Muscle of leg (tissue), 16 donors: Measurements from ENCODE around the gene E2F8. TPM values are rescaled to one million over a fixed set of nuclear protein-coding genes. Genes with fewer than 3 reads are reported as not detected.

Source experiments
- DNase-seq: peaks from one replicate; pipeline ENCODE4 v3.0.0; 2013
- H3K27ac ChIP-seq: one replicate; pipeline ENCODE4 v1.5.1; 2013; ENCODE audit warnings: mild to moderate bottlenecking, low read length, control low read depth
- H3K27me3 ChIP-seq: one replicate; pipeline ENCODE4 v1.6.1; 2013; ENCODE audit warnings: low read length; ENCODE audit not compliant: control insufficient read depth, insufficient read depth
- H3K36me3 ChIP-seq: one replicate; pipeline ENCODE4 v1.6.1; 2013; ENCODE audit warnings: low read length; ENCODE audit not compliant: control insufficient read depth, insufficient read depth
- H3K4me1 ChIP-seq: one replicate; pipeline ENCODE4 v1.6.1; 2013; ENCODE audit warnings: low read length; ENCODE audit not compliant: control insufficient read depth, insufficient read depth
- H3K4me3 ChIP-seq: one replicate; pipeline ENCODE4 v1.5.1; 2013; ENCODE audit warnings: low read length, control low read depth
- H3K9me3 ChIP-seq: replicated peaks from 2 replicates; pipeline ENCODE4 v1.6.1; 2013; ENCODE audit warnings: low read depth, low read length; ENCODE audit not compliant: control insufficient read depth
- WGBS: methylation state at CpG from one replicate; pipeline ENCODE4 v1.1.5; 2013; ENCODE audit warnings: missing lambda C conversion rate; ENCODE audit not compliant: insufficient coverage; 5-methylcytosine and 5-hydroxymethylcytosine counted together
- long read RNA-seq, 11 donors: transcript quantifications; one replicate each; lab custom pipeline, GENCODE V29; 2026
- polyA plus RNA-seq, 8 donors: library from polyadenylated mRNA; unstranded; fragments of 120-200 nt; gene quantifications; one replicate each; pipeline versions ENCODE4 v1.2.1 to v1.2.3, GENCODE V29; 2013; ENCODE audit warnings: inconsistent platforms in 1 of 8, low replicate concordance in 1 of 8; ENCODE audit not compliant: insufficient read length in 8 of 8, insufficient read depth in 1 of 8
- total RNA-seq: library from RNA; stranded (reverse); fragments of 120-200 nt; gene quantifications from one replicate; pipeline ENCODE4 v1.2.4, GENCODE V29; 2013

Gene E2F8
- 9.0 TPM for total RNA-seq
- polyA plus RNA-seq = 10 to 100 TPM; 15.9 to 26.5 (median 19.5) TPM
- long read RNA-seq, donor 1 = 0 reads
- long read RNA-seq, donor 2 = 0 reads
- long read RNA-seq, donor 3 = 0 reads
- long read RNA-seq, donor 4, partial matches to known transcripts = 0 of 2 reads
- long read RNA-seq, donor 4, other reads (novel, unspliced or antisense) = 0 of 2 reads
- long read RNA-seq, donor 5, partial matches to known transcripts = 0 of 2 reads
- long read RNA-seq, donor 5, other reads (novel, unspliced or antisense) = 0 of 2 reads
- long read RNA-seq, donor 6, partial matches to known transcripts = 0 of 2 reads
- long read RNA-seq, donor 6, other reads (novel, unspliced or antisense) = 0 of 2 reads
- long read RNA-seq, donor 7 = 0 reads
- long read RNA-seq, donor 8 = 0 reads
- long read RNA-seq, donor 9 = 0 reads
- long read RNA-seq, donor 10, partial matches to known transcripts = 0 of 2 reads
- long read RNA-seq, donor 10, other reads (novel, unspliced or antisense) = 0 of 2 reads
- long read RNA-seq, donor 11, partial matches to known transcripts = 0 of 1 reads
- long read RNA-seq, donor 11, other reads (novel, unspliced or antisense) = 0 of 1 reads

GRCh38 chr11:19240420-19241259, at the start of gene E2F8:
Gene E2F8 (minus strand): TSS chr11:19240945. CDS start chr11:19240121, 824 bp downstream.
- peak; percentile 98 for DNase-seq
- peaks cover 22% of the 10 kb centered on the region for H3K4me1 ChIP-seq
- WGBS = under 1% methylated on average over 43 of the region's 59 CpGs
- H3K4me3 ChIP-seq = peak within 1 kb of the TSS; percentile 70
- H3K36me3 ChIP-seq = peaks cover 6% of the 10 kb centered on the region
- peak within 1 kb of the TSS; percentile 63 for H3K27ac ChIP-seq
- no peaks in the 10 kb centered on the region for H3K9me3 ChIP-seq
- peaks cover 20% of the 10 kb centered on the region for H3K27me3 ChIP-seq

GRCh38 chr11:19290356-19290755, 49.6 kb upstream of the E2F8 start:
- Histone ChIP-seq H3K27ac (no peak overlapping the region), H3K4me1 (no peaks in the 10 kb centered on the region), H3K4me3 (no peak overlapping the region), H3K36me3 (no peaks in the 10 kb centered on the region), H3K9me3 (no peaks in the 10 kb centered on the region), H3K27me3 (no peaks in the 10 kb centered on the region)
- WGBS = 85% methylated on average over 2 of the region's 2 CpGs
- DNase-seq = no peak

- Histone ChIP-seq H3K9me3 (no peaks in the 10 kb centered on the region), H3K36me3 (no peaks in the 10 kb centered on the region), H3K27ac (no peak overlapping the region), H3K27me3 (no peaks in the 10 kb centered on the region), H3K4me3 (no peak overlapping the region), H3K4me1 (no peaks in the 10 kb centered on the region)
- DNase-seq = no peak
- no CpG with 5 or more reads among the region's 3 CpGs for whole genome bisulfite sequencing
These were observed 47.5 kb upstream of the E2F8 start for GRCh38 chr11:19288256-19288655.

GRCh38 chr11:19286411-19286810, 45.7 kb upstream of the E2F8 start:
- WGBS = 83% methylated on average over 1 of the region's 4 CpGs
- no peaks in the 10 kb centered on the region for H3K4me1 ChIP-seq

GRCh38 chr11:19284881-19285280, 44.1 kb upstream of the E2F8 start:
- Histone ChIP-seq H3K4me3 (no peak overlapping the region), H3K4me1 (no peaks in the 10 kb centered on the region), H3K27me3 (no peaks in the 10 kb centered on the region), H3K9me3 (no peaks in the 10 kb centered on the region), H3K36me3 (no peaks in the 10 kb centered on the region), H3K27ac (no peak overlapping the region)
- 54% methylated on average over 3 of the region's 3 CpGs for WGBS
- DNase-seq = no peak

More at GRCh38 chr11:19286411-19286810, 45.7 kb upstream of the E2F8 start:
- no peak for DNase-seq
- no peak overlapping the region for H3K4me3 ChIP-seq
- no peaks in the 10 kb centered on the region for H3K27me3 ChIP-seq
- no peak overlapping the region for H3K27ac ChIP-seq
- H3K36me3 ChIP-seq = no peaks in the 10 kb centered on the region
- no peaks in the 10 kb centered on the region for H3K9me3 ChIP-seq

- WGBS = 49% methylated on average over 3 of the region's 3 CpGs
- no peaks in the 10 kb centered on the region for H3K36me3 ChIP-seq
- no peak for DNase-seq
These were observed 43.2 kb upstream of the E2F8 start for GRCh38 chr11:19283991-19284390.

GRCh38 chr11:19281555-19281954, 40.8 kb upstream of the E2F8 start:
- WGBS = no CpG with 5 or more reads among the region's 2 CpGs
- no peak for DNase-seq
- H3K36me3 ChIP-seq = no peaks in the 10 kb centered on the region
- H3K27me3 ChIP-seq = no peaks in the 10 kb centered on the region
- H3K4me3 ChIP-seq = no peak overlapping the region
- H3K4me1 ChIP-seq = no peaks in the 10 kb centered on the region
- no peak overlapping the region for H3K27ac ChIP-seq
- no peaks in the 10 kb centered on the region for H3K9me3 ChIP-seq

More at GRCh38 chr11:19283991-19284390, 43.2 kb upstream of the E2F8 start:
- Histone ChIP-seq H3K27ac (no peak overlapping the region), H3K4me3 (no peak overlapping the region), H3K4me1 (no peaks in the 10 kb centered on the region), H3K9me3 (no peaks in the 10 kb centered on the region), H3K27me3 (no peaks in the 10 kb centered on the region)

- no peaks in the 10 kb centered on the region for H3K27me3 ChIP-seq
- no peaks in the 10 kb centered on the region for H3K4me1 ChIP-seq
- DNase-seq = no peak
- H3K9me3 ChIP-seq = no peaks in the 10 kb centered on the region
- no peak overlapping the region for H3K4me3 ChIP-seq
- no peaks in the 10 kb centered on the region for H3K36me3 ChIP-seq
- no CpG with 5 or more reads among the region's 5 CpGs for WGBS
- H3K27ac ChIP-seq = no peak overlapping the region
These were observed 40.3 kb upstream of the E2F8 start for GRCh38 chr11:19281041-19281440.

- DNase-seq = no peak
- Histone ChIP-seq H3K36me3 (no peaks in the 10 kb centered on the region), H3K4me3 (no peak overlapping the region), H3K27ac (no peak overlapping the region), H3K27me3 (no peaks in the 10 kb centered on the region), H3K9me3 (no peaks in the 10 kb centered on the region), H3K4me1 (no peaks in the 10 kb centered on the region)
- WGBS = 14% methylated on average over 1 of the region's 3 CpGs
These were observed 38.7 kb upstream of the E2F8 start for GRCh38 chr11:19279451-19279850.
